Ectodermal cell (in vitro differentiated cells): ENCODE data around the gene CFAP46.

ENCODE experiments used
- H3K27ac ChIP-seq: 2 replicates; pipeline ENCODE4 v1.7.0; 2013; ENCODE audit warnings: mild to moderate bottlenecking, low read depth, low read length; ENCODE audit not compliant: insufficient read depth, poor library complexity, severe bottlenecking
- H3K27me3 ChIP-seq: 2 replicates; pipeline ENCODE4 v1.7.0; 2013; ENCODE audit warnings: mild to moderate bottlenecking, low read length; ENCODE audit not compliant: insufficient read depth, control insufficient read depth, poor library complexity, severe bottlenecking
- H3K36me3 ChIP-seq: one replicate; pipeline ENCODE4 v1.7.0; 2013; ENCODE audit warnings: low read length; ENCODE audit not compliant: control insufficient read depth, insufficient read depth
- H3K4me1 ChIP-seq: one replicate; pipeline ENCODE4 v1.7.0; 2013; ENCODE audit warnings: low read length; ENCODE audit not compliant: control insufficient read depth, insufficient read depth
- H3K4me3 ChIP-seq: 2 replicates; pipeline ENCODE4 v1.7.0; 2013; ENCODE audit warnings: low read depth, low read length, control low read depth; ENCODE audit not compliant: insufficient read depth
- H3K9me3 ChIP-seq: 2 replicates; pipeline ENCODE4 v1.7.0; 2013; ENCODE audit warnings: mild to moderate bottlenecking, low read length, moderate library complexity; ENCODE audit not compliant: control insufficient read depth
- WGBS, 2 experiments: methylation state at CpG; one replicate each; pipeline ENCODE4 v1.1.7; 2013; ENCODE audit warnings: missing lambda C conversion rate in 2 of 2; 5-methylcytosine and 5-hydroxymethylcytosine counted together

The CFAP46 gene

GRCh38 chr10:132986076-132986475 lies 43.7 kb upstream of the CFAP46 start:
- Histone ChIP-seq H3K27me3 (no peaks in the 10 kb centered on the region), H3K4me3 (no peak overlapping the region), H3K27ac (no peak overlapping the region), H3K9me3 (no peaks in the 10 kb centered on the region), H3K4me1 (no peaks in the 10 kb centered on the region), H3K36me3 (no peaks in the 10 kb centered on the region)
- 92 to 93% methylated on average over 8 of the region's 8 CpGs for WGBS, 2 experiments

- Histone ChIP-seq H3K4me1 (no peaks in the 10 kb centered on the region), H3K27me3 (no peaks in the 10 kb centered on the region), H3K27ac (no peak overlapping the region), H3K36me3 (no peaks in the 10 kb centered on the region), H3K4me3 (no peak overlapping the region), H3K9me3 (no peaks in the 10 kb centered on the region)
- WGBS, 2 experiments: 87 to 92% methylated on average over 4 to 5 of the region's 6 CpGs
Observed at GRCh38 chr10:132985546-132985900, 43.2 kb upstream of the CFAP46 start.

DNA sequence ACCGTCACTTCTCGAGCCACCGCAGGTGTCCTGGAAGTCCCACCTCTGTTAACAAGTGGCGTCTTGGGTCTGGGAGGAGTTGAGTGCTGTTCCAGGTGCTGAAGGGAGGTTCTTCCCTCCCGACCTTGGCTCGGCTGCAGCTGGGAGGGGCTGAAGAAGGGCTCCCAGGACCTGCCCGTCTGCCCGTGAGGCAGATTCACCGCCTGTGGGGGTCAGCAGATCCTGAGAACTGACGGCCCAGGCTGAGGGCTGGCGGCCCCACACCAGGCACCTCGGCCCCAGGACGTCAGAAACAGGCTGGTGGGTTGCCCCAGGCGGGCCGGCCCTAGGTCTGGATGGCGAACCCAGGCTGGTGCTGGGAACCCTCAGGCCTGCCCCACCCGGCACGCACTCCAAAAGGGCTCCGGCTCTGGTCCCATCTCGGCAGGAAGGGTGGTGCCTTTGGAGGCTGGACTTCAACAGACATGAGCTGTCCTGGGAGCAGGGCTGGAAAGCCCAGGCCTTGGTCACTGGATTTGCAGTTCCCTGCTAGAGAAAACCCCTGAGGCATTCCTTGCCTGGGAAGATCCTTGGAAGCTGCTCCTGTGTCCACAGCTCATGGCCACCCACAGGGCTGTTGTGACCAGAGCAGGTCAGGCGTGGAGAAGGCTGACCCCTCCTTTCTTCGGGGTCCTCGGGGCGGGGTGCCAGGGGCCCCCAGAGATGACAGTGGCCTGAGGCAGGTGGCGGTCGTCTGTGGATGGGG lies 42.6 kb upstream of the CFAP46 start:
- no peak overlapping the region for H3K27ac ChIP-seq
- no peaks in the 10 kb centered on the region for H3K4me1 ChIP-seq
- no peaks in the 10 kb centered on the region for H3K27me3 ChIP-seq
- WGBS, 2 experiments: 60 to 61% methylated on average over 26 of the region's 26 CpGs
- H3K4me3 ChIP-seq: no peak overlapping the region
- H3K36me3 ChIP-seq: no peaks in the 10 kb centered on the region
- H3K9me3 ChIP-seq: no peaks in the 10 kb centered on the region

DNA sequence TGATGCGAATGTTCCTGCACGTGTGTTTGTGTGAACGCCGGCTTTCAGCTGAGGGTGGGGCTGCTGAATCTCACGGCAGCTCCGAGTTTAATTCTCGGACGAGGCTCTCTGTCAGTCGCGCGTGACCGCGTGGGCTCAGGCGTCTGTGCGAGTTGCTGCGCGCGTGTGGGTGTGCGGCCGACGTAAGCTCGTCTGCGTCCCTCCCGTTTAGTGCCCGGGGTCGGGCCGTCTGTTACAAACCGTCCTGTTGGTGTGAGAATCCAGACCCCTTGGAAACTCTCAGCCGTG lies 41.6 kb upstream of the CFAP46 start:
- WGBS, 2 experiments: 93 to 94% methylated on average over 29 of the region's 29 CpGs
- Histone ChIP-seq H3K27me3 (no peaks in the 10 kb centered on the region), H3K36me3 (no peaks in the 10 kb centered on the region), H3K27ac (no peak overlapping the region), H3K9me3 (no peaks in the 10 kb centered on the region), H3K4me1 (no peaks in the 10 kb centered on the region), H3K4me3 (no peak overlapping the region)

DNA sequence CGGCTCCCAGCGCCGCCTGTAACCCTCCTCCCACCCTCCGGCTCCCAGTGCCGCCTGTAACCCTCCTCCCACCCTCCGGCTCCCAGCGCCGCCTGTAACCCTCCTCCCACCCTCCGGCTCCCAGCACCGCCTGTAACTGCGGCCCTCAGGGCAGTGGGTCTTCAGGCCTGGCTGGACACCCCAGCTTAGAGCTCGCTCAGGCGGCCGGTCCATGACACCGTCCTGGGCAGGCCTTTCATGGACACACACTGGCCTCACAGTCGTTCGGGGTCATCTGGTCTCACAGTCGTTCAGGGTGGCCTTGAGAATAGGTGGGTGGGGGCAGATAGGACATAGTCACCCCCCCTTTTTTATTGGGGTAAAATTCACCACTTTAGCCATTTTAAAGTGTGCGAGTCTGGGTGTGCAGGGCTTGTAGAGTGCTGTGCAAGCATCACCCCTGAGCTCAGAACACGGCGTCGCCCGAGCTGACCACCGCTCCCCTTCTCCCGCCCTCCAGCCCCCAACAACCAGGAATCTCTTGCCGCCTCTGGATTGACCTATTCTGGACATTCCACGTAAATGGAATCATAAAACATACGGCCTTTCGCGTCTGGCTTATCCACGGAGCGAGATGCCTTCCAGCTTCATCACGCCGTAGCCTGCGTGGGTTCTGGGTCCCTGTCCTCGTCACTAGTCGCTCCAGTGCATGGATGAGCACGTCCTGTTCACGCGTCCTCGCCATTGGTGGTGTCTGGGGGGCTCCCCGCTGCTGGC lies 41.1 kb upstream of the CFAP46 start:
- Histone ChIP-seq H3K9me3 (no peaks in the 10 kb centered on the region), H3K27ac (no peak overlapping the region), H3K4me1 (no peaks in the 10 kb centered on the region), H3K4me3 (no peak overlapping the region), H3K36me3 (no peaks in the 10 kb centered on the region), H3K27me3 (no peaks in the 10 kb centered on the region)
- 91 to 93% methylated on average over 40 to 42 of the region's 42 CpGs for WGBS, 2 experiments

DNA sequence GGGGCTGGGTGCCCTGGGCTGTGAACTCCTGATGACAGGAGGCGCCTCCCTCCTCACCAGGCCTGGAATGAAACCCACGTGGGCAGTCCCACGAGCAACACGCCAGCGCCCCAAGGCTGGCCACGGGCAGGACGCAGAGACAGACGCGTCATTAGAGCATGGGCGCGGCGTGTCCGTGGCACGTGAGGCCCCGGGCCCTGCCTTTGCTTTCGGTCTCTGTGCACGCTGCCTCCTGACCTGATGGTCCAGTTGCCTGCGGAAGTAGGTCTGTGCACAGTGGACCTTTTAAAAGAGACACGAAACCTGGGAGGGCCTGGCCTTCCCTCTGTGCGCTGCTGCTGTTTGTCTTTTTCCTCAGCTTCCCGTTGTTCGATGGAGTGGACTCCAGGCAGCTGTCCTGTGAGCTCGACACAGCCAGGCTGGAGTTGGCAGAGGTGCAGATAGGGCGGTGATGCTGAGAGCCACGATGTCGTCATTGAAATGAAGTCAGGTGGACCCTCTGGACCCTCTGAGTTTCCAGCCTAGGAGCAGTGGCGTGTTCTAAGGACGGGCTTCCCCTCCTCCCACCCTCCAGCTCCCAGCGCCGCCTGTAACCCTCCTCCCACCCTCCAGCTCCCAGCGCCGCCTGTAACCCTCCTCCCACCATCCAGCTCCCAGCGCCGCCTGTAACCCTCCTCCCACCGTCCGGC lies 40.1 kb upstream of the CFAP46 start:
- no peak overlapping the region for H3K4me3 ChIP-seq
- H3K27me3 ChIP-seq: no peaks in the 10 kb centered on the region
- no peak overlapping the region for H3K27ac ChIP-seq
- WGBS, 2 experiments: 89 to 93% methylated on average over 32 to 34 of the region's 36 CpGs
- no peaks in the 10 kb centered on the region for H3K36me3 ChIP-seq
- no peaks in the 10 kb centered on the region for H3K9me3 ChIP-seq
- H3K4me1 ChIP-seq: no peaks in the 10 kb centered on the region

DNA sequence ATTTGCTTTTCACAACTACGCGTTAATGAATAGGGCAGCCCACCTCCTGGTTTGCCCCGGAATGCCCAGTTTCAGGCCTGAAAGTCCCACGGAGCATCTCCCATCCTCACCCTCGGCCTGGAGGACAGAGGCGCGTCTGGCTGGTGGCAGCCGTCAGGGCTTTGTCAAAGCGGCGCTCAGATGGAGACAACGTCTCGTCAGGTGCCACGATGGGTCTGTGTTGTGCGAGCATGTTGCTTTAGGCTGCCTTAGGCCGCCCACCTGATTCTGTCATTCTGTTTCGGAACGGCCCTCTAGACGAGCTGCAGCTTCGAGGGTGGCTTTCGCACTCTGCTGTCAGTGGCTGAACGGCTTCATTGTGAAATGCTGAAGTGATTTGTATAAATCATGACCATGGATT lies 39.4 kb upstream of the CFAP46 start:
- WGBS, 2 experiments: 91% methylated on average over 21 of the region's 21 CpGs
- no peak overlapping the region for H3K27ac ChIP-seq
- no peaks in the 10 kb centered on the region for H3K27me3 ChIP-seq
- H3K36me3 ChIP-seq: no peaks in the 10 kb centered on the region
- no peak overlapping the region for H3K4me3 ChIP-seq
- no peaks in the 10 kb centered on the region for H3K9me3 ChIP-seq
- no peaks in the 10 kb centered on the region for H3K4me1 ChIP-seq

- Histone ChIP-seq H3K4me3 (no peak overlapping the region), H3K27ac (no peak overlapping the region), H3K27me3 (no peaks in the 10 kb centered on the region), H3K9me3 (no peaks in the 10 kb centered on the region), H3K4me1 (no peaks in the 10 kb centered on the region), H3K36me3 (no peaks in the 10 kb centered on the region)
- 92% methylated on average over 17 of the region's 17 CpGs for WGBS, 2 experiments
Observed at GRCh38 chr10:132981173-132981555, 38.8 kb upstream of the CFAP46 start.

GRCh38 chr10:132980426-132981172 lies 38.2 kb upstream of the CFAP46 start:
- Histone ChIP-seq H3K27ac (no peak overlapping the region), H3K27me3 (no peaks in the 10 kb centered on the region), H3K9me3 (no peaks in the 10 kb centered on the region), H3K36me3 (no peaks in the 10 kb centered on the region), H3K4me1 (no peaks in the 10 kb centered on the region), H3K4me3 (no peak overlapping the region)
- WGBS, 2 experiments: 88 to 90% methylated on average over 41 of the region's 41 CpGs
